ENCODE results near the gene APAF1. TPM values are rescaled to one million over a fixed set of nuclear protein-coding genes. Genes with fewer than 3 reads are reported as not detected.

APAF1 gene
- total RNA-seq, 2 experiments from 2014 or later = 19.6 to 20.8 TPM

GRCh38 chr12:98771811-98772752, 127.0 kb downstream of the APAF1 start:
- intact Hi-C loops (cut with micrococcal nuclease) = loop anchor here (2.0 kb wide), 1 partner anchor 17 kb away; no protein-coding TSS in a partner anchor
- CTCF ChIA-PET = interaction anchor here (0.6 to 0.7 kb wide), 2 partner anchors 47 to 226 kb away, joined by 3 read pairs; no protein-coding TSS in a partner anchor
- H3K9me3 Mint-ChIP-seq = no peaks in the 10 kb centered on the region
- POLR2A ChIA-PET = no interaction called here
- peaks cover 6% of the 10 kb centered on the region for H3K4me1 Mint-ChIP-seq (ENCODE audit: low read depth)
- no peak overlapping the region for H3K4me3 Mint-ChIP-seq
- H3K27me3 Mint-ChIP-seq = no peaks in the 10 kb centered on the region
- no peaks in the 10 kb centered on the region for H3K36me3 Mint-ChIP-seq
- no peak for DNase-seq
- no peak overlapping the region for H3K27ac Mint-ChIP-seq

GRCh38 chr12:98772818-98773217, 127.7 kb downstream of the APAF1 start:
- CTCF ChIA-PET = no interaction called here
- peaks cover 6% of the 10 kb centered on the region for H3K4me1 Mint-ChIP-seq (ENCODE audit: low read depth)
- no peaks in the 10 kb centered on the region for H3K27me3 Mint-ChIP-seq
- H3K4me3 Mint-ChIP-seq = no peak overlapping the region
- H3K27ac Mint-ChIP-seq = no peak overlapping the region
- DNase-seq = no peak
- no peaks in the 10 kb centered on the region for H3K9me3 Mint-ChIP-seq
- H3K36me3 Mint-ChIP-seq = no peaks in the 10 kb centered on the region
- intact Hi-C loops (cut with micrococcal nuclease) = no loop called here
- POLR2A ChIA-PET = no interaction called here

- H3K9me3 Mint-ChIP-seq = no peaks in the 10 kb centered on the region
- no peak overlapping the region for H3K27ac Mint-ChIP-seq
- intact Hi-C loops (cut with micrococcal nuclease) = no loop called here
- CTCF ChIA-PET = no interaction called here
- H3K27me3 Mint-ChIP-seq = peaks cover 17% of the 10 kb centered on the region
- POLR2A ChIA-PET = no interaction called here
- H3K4me1 Mint-ChIP-seq (ENCODE audit: low read depth) = no peaks in the 10 kb centered on the region
- DNase-seq = no peak
- no peak overlapping the region for H3K4me3 Mint-ChIP-seq
- no peaks in the 10 kb centered on the region for H3K36me3 Mint-ChIP-seq
Measured at GRCh38 chr12:98780261-98780660, 135.2 kb downstream of the APAF1 start.

GRCh38 chr12:98783420-98783819, 138.3 kb downstream of the APAF1 start:
- intact Hi-C loops (cut with micrococcal nuclease) = no loop called here
- DNase-seq = no peak
- POLR2A ChIA-PET = no interaction called here
- no peaks in the 10 kb centered on the region for H3K4me1 Mint-ChIP-seq (ENCODE audit: low read depth)
- no peaks in the 10 kb centered on the region for H3K36me3 Mint-ChIP-seq
- peaks cover 17% of the 10 kb centered on the region for H3K27me3 Mint-ChIP-seq
- H3K4me3 Mint-ChIP-seq = no peak overlapping the region
- no peaks in the 10 kb centered on the region for H3K9me3 Mint-ChIP-seq
- CTCF ChIA-PET = interaction anchor here (0.9 kb wide), 1 partner anchor 84 kb away, joined by 3 read pairs; no protein-coding TSS in a partner anchor
- H3K27ac Mint-ChIP-seq = no peak overlapping the region

Other genes with a start within 250 kb of the APAF1 start
- gene TMPO, start 129.7 kb upstream of the APAF1 start, total RNA-seq = 100 to 1,000 TPM; 371 to 375 TPM
- gene SLC25A3, start 51.6 kb upstream of the APAF1 start, total RNA-seq = 100 to 1,000 TPM; 584 to 620 TPM
- 10 to 100 TPM; 24.9 to 26.2 TPM for gene IKBIP, start 502 bp upstream of the APAF1 start, total RNA-seq